K562 (cell line): ENCODE data around the gene PLXDC2. TPM values are rescaled to one million over a fixed set of nuclear protein-coding genes. Genes with fewer than 3 reads are reported as not detected.

Source experiments
- ATAC-seq: fragments of 200-7000 bp; cut with Tn5 transposase; 3 replicates; pipeline ENCODE4 v1.9.1; 2020; ENCODE audit warnings: moderate library complexity
- BruUV-seq: library from RNA; stranded (reverse); fragments of 400-500 nt; replicated peaks from 2 replicates; lab custom pipeline; 2021; lab: Mats Ljungman, UMichigan
- CTCF ChIA-PET: fragments of 300-600 bp; formaldehyde crosslinking; extraction: SDS; loops from one replicate; lab custom pipeline; 2021; ENCODE audit warnings: low intra/inter-chr PET ratio; lab: Yijun Ruan, JAX
- POLR2A ChIA-PET: fragments of 300-600, 350-650 bp; sonication (Branson Sonifier 250); formaldehyde crosslinking; extraction: SDS; loops from one replicate; lab custom pipeline; 2021; ENCODE audit warnings: antibody characterized with exemption, inconsistent platforms; lab: Yijun Ruan, JAX
- DNase-seq, 4 experiments: peaks; one replicate each; pipeline versions ENCODE4 v3.0.0 to v3.0.0-alpha.2; 2011 to 2018; ENCODE audit warnings: low spot score in 3 of 4, mixed read lengths in 3 of 4; ENCODE audit errors: extremely low read depth in 1 of 4
- FAIRE-seq: peaks from 2 replicates; lab custom pipeline; 2011; peaks lifted over from hg19 to GRCh38; lab: Jason Lieb, UNC
- H2AFZ ChIP-seq: 2 replicates; pipeline ENCODE4 v1.6.0; 2011; ENCODE audit warnings: low read depth, low read length, control low read depth, inconsistent platforms
- H3K27ac ChIP-seq: fragments of 200-600 bp; 3 replicates; pipeline ENCODE4 v1.8.0; 2011; ENCODE audit warnings: low read depth, mild to moderate bottlenecking, control low read depth, inconsistent platforms, low read length, moderate library complexity, mixed read lengths; ENCODE audit errors: extremely low read depth
- H3K27me3 ChIP-seq, 2 experiments: fragments of 300-600 bp in 1 of 2; 2 replicates in 1 of 2; 3 replicates in 1 of 2; pipeline versions ENCODE4 v1.6.0 to v1.8.0; 2011; ENCODE audit warnings: inconsistent platforms in 2 of 2, low read length in 2 of 2, mild to moderate bottlenecking in 1 of 2, mixed read lengths in 1 of 2, moderate library complexity in 1 of 2; ENCODE audit not compliant: control insufficient read depth in 2 of 2, insufficient read depth in 2 of 2
- H3K36me3 ChIP-seq: fragments of 300-600 bp; 3 replicates; pipeline ENCODE4 v1.8.0; 2011; ENCODE audit warnings: mild to moderate bottlenecking, low read length, inconsistent platforms; ENCODE audit not compliant: control insufficient read depth, insufficient read depth
- H3K4me1 ChIP-seq, 2 experiments: fragments of 200-600 bp in 1 of 2; replicated peaks in 1 of 2; 2 replicates in 1 of 2; 3 replicates in 1 of 2; pipeline versions ENCODE4 v1.5.1 to v1.8.0; 2011; ENCODE audit warnings: inconsistent platforms in 2 of 2, low read length in 2 of 2, mild to moderate bottlenecking in 1 of 2, mixed read lengths in 1 of 2, moderate library complexity in 1 of 2; ENCODE audit not compliant: control insufficient read depth in 2 of 2, insufficient read depth in 2 of 2
- H3K4me2 ChIP-seq: 2 replicates; pipeline ENCODE4 v1.6.1; 2011; ENCODE audit warnings: low read length, control low read depth, inconsistent platforms, mixed read lengths; ENCODE audit not compliant: insufficient read depth
- H3K4me3 ChIP-seq: fragments of 200-600 bp; sonication (generic), shearing (Covaris generic); 2 replicates; pipeline ENCODE4 v1.5.1; 2016; ENCODE audit warnings: control low read depth, inconsistent platforms
- H3K79me2 ChIP-seq: fragments of 200-600 bp; 3 replicates; pipeline ENCODE4 v1.8.0; 2011; ENCODE audit warnings: low read length, inconsistent platforms; ENCODE audit not compliant: control insufficient read depth, insufficient read depth
- H3K9ac ChIP-seq, 2 experiments: 2 replicates each; pipeline versions ENCODE4 v1.6.0 to v1.6.1; 2011; ENCODE audit warnings: low read depth in 2 of 2, low read length in 2 of 2, control low read depth in 1 of 2, inconsistent platforms in 1 of 2, mild to moderate bottlenecking in 1 of 2, mixed read lengths in 1 of 2; ENCODE audit not compliant: insufficient read depth in 1 of 2
- H3K9me1 ChIP-seq: one replicate; pipeline ENCODE4 v1.6.0; 2011; ENCODE audit warnings: inconsistent platforms, mild to moderate bottlenecking, low read length, moderate library complexity; ENCODE audit not compliant: control insufficient read depth, insufficient read depth
- H3K9me3 ChIP-seq: replicated peaks from 2 replicates; pipeline ENCODE4 v1.5.1; 2011; ENCODE audit warnings: low read depth, low read length, inconsistent platforms; ENCODE audit not compliant: control insufficient read depth, insufficient read depth
- H4K20me1 ChIP-seq: replicated peaks from 2 replicates; pipeline ENCODE4 v1.6.1; 2011; ENCODE audit warnings: low read length, inconsistent platforms, mixed read lengths; ENCODE audit not compliant: control insufficient read depth, insufficient read depth
- EP300 ChIP-seq: IDR thresholded peaks from 2 replicates; pipeline ENCODE4 v1.6.1; 2012; ENCODE audit warnings: low read length, improper control_type of control experiment
- ESRRA ChIP-seq: fragments of 450-650 bp; IDR thresholded peaks from 2 replicates; pipeline ENCODE4 v1.6.1; 2014; ENCODE audit warnings: low read depth, mild to moderate bottlenecking, moderate library complexity, borderline replicate concordance
- HNRNPH1 ChIP-seq: fragments of 200-400 bp; formaldehyde crosslinking; optimal IDR thresholded peaks from 2 replicates; pipeline ENCODE3; 2017; ENCODE audit warnings: low read depth, mild to moderate bottlenecking, low read length, moderate library complexity
- LEF1 ChIP-seq: fragments of 450-650 bp; IDR thresholded peaks from 2 replicates; pipeline ENCODE4 v1.6.1; 2016; ENCODE audit warnings: mild to moderate bottlenecking
- NFATC3 ChIP-seq: fragments of 450-650 bp; IDR thresholded peaks from 2 replicates; pipeline ENCODE4 v1.6.1; 2017; ENCODE audit warnings: mild to moderate bottlenecking
- NFIC ChIP-seq: fragments of 450-650 bp; IDR thresholded peaks from 2 replicates; pipeline ENCODE4 v1.6.1; 2017; ENCODE audit warnings: mild to moderate bottlenecking, inconsistent platforms
- RBM25 ChIP-seq: fragments of 200-400 bp; formaldehyde crosslinking; IDR thresholded peaks from 2 replicates; pipeline ENCODE4 v1.6.1; 2018; ENCODE audit warnings: low read length, low read depth, moderate library complexity; ENCODE audit not compliant: severe bottlenecking
- SNIP1 ChIP-seq: fragments of 450-650 bp; IDR thresholded peaks from 2 replicates; pipeline ENCODE4 v1.7.1; 2017; ENCODE audit warnings: low read depth, mild to moderate bottlenecking
- SNRNP70 ChIP-seq: fragments of 200-400 bp; formaldehyde crosslinking; optimal IDR thresholded peaks from 2 replicates; pipeline ENCODE3; 2017; ENCODE audit warnings: low read depth, low read length
- TBP ChIP-seq: optimal IDR thresholded peaks from 2 replicates; pipeline ENCODE3; 2011; ENCODE audit warnings: low read depth, low read length, improper control_type of control experiment
- ZNF24 ChIP-seq: fragments of 450-650 bp; IDR thresholded peaks from 2 replicates; pipeline ENCODE4 v1.6.1; 2016
- ZNF766 ChIP-seq: fragments of 200-800 bp; sonication (Bioruptor generic); conservative IDR thresholded peaks from 2 replicates; pipeline ENCODE4 v1.6.1; 2016; ENCODE audit warnings: missing genetic modification characterization, missing compliant biosample characterization
- WGBS: fragments of 100-300 bp; shearing (Covaris generic); methylation state at CpG from one replicate; pipeline ENCODE4 v1.1.6; 2016; ENCODE audit warnings: low coverage, mixed read lengths; ENCODE audit not compliant: insufficient coverage; ENCODE audit errors: missing lambda C conversion rate; 5-methylcytosine and 5-hydroxymethylcytosine counted together
- in situ Hi-C: fragments of 300-500 bp; cut with MboI; formaldehyde crosslinking; loops from 4 replicates; pipeline ENCODE4 v1.15.0; 2018; ENCODE audit warnings: inconsistent platforms, mixed read lengths
- intact Hi-C: fragments of 100-400 bp; cut with micrococcal nuclease; formaldehyde crosslinking; loops from 2 replicates; pipeline ENCODE4 v1.14.2; 2022
- polyA plus RNA-seq, 8 experiments: library from polyadenylated mRNA; depleted of rRNA in 4 of 8; stranded (reverse) in 5 of 8; unstranded in 3 of 8; fragments of >200 nt; fragmentation: Nextera tagmentation in 2 of 8; fragmentation: Illumina TruSeq in 1 of 8; extraction: Ambion mirVana in 2 of 8; extraction: Trizol in 1 of 8; gene quantifications; 2 replicates each; pipeline versions ENCODE4 v1.2.1 to v1.2.3, GENCODE V29; 2011 to 2014; ENCODE audit warnings: inconsistent platforms in 1 of 8, missing spikeins in 1 of 8
- total RNA-seq, 7 experiments: library from RNA; depleted of rRNA in 6 of 7; stranded (reverse); fragments of >200 nt in 6 of 7; fragmentation: Illumina TruSeq in 2 of 7; extraction: Trizol in 2 of 7; gene quantifications; 2 replicates each; pipeline versions ENCODE4 v1.2.1 to v1.2.3, GENCODE V29; 2011 to 2021; ENCODE audit warnings: low replicate concordance in 1 of 7
- TF ChIP-seq, protein P1 (sequence below): fragments of 250-450 bp; sonication (Bioruptor Pico); IDR thresholded peaks from 2 replicates; pipeline ENCODE4 v1.6.1; 2021; ENCODE audit warnings: mild to moderate bottlenecking
- TF ChIP-seq, protein P2 (sequence below): fragments of 250-450 bp; sonication (Bioruptor Pico); IDR thresholded peaks from 2 replicates; pipeline ENCODE4 v1.4.0; 2020; ENCODE audit warnings: mild to moderate bottlenecking, moderate library complexity, borderline replicate concordance

The PLXDC2 gene
- total and polyA plus RNA-seq, 9 of the 15 experiments (the other 6 are each of a cell fraction or from before 2014, with no cell fraction given), result 0.01 to 0.33 (median 0.10) TPM; not detected in 3

- in situ Hi-C loops, result no loop called here
- 2% methylated on average over 6 of the region's 6 CpGs for WGBS
- intact Hi-C loops, result no loop called here
Observed at GRCh38 chr10:19944911-19945663, 128.9 kb downstream of the PLXDC2 start.

More at GRCh38 chr10:19944911-19945663, 128.9 kb downstream of the PLXDC2 start:
- BruUV-seq, result no TSS peak
- Histone ChIP-seq H2AFZ (no peak overlapping the region), H3K9ac (no peak overlapping the region), H3K27me3 (no peaks in the 10 kb centered on the region), H3K9me3 (no peaks in the 10 kb centered on the region), H3K4me2 (no peak overlapping the region), H3K4me3 (no peak overlapping the region), H3K27ac (no peak overlapping the region), H4K20me1 (no peaks in the 10 kb centered on the region), H3K36me3 (no peaks in the 10 kb centered on the region), H3K79me2 (no peaks in the 10 kb centered on the region), H3K4me1 (no peaks in the 10 kb centered on the region), H3K9me1 (no peaks in the 10 kb centered on the region)
- ATAC-seq (no peak), DNase-seq (no peak), FAIRE-seq (no peak)
- ChIA-PET CTCF (no interaction called here), POLR2A (no interaction called here)
- TF ChIP-seq SNIP1 (no peak), ZNF24 (no peak), ZNF766 (no peak), LEF1 (no peak), EP300 (no peak), RBM25 (no peak), SNRNP70 (no peak), TBP (no peak), ESRRA (no peak), NFIC (no peak), HNRNPH1 (no peak), NFATC3 (no peak)
- TF ChIP-seq, protein P1, sequence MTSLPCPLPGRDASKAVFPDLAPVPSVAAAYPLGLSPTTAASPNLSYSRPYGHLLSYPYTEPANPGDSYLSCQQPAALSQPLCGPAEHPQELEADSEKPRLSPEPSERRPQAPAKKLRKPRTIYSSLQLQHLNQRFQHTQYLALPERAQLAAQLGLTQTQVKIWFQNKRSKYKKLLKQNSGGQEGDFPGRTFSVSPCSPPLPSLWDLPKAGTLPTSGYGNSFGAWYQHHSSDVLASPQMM (CRISPR knock-in tag), result no peak
- TF ChIP-seq, protein P2, sequence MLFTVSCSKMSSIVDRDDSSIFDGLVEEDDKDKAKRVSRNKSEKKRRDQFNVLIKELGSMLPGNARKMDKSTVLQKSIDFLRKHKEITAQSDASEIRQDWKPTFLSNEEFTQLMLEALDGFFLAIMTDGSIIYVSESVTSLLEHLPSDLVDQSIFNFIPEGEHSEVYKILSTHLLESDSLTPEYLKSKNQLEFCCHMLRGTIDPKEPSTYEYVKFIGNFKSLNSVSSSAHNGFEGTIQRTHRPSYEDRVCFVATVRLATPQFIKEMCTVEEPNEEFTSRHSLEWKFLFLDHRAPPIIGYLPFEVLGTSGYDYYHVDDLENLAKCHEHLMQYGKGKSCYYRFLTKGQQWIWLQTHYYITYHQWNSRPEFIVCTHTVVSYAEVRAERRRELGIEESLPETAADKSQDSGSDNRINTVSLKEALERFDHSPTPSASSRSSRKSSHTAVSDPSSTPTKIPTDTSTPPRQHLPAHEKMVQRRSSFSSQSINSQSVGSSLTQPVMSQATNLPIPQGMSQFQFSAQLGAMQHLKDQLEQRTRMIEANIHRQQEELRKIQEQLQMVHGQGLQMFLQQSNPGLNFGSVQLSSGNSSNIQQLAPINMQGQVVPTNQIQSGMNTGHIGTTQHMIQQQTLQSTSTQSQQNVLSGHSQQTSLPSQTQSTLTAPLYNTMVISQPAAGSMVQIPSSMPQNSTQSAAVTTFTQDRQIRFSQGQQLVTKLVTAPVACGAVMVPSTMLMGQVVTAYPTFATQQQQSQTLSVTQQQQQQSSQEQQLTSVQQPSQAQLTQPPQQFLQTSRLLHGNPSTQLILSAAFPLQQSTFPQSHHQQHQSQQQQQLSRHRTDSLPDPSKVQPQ (CRISPR knock-in tag), result no peak
